HG03060 (cell line): ENCODE measurements around the gene PEX10.

Experiments
- ATAC-seq: cut with Tn5 transposase; IDR thresholded peaks from one replicate; pipeline ENCODE4 v1.9.1; 2021; ENCODE audit warnings: low read depth, moderate number of reproducible peaks; ENCODE audit not compliant: unreplicated experiment

The PEX10 gene

DNA sequence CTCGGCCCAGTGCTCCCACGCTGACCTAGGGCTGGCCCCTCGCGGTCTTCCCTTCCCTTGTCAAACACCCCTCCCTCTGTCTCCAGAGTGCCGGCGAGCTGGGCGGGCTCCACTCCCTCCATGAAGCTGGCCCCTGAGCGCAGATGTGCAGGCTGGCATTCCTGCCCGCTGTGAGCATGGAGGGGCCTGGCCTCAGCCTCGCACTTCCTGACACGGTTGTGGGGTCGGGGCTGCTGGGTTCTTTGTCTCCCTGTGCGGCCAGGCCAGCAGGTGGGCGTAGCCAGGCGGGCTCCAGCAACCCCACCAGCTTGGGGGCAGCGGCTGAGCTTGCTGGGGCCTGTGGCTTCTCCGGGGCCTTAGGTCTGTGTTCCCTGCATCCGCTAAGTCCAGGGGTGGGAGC is 14.2 kb upstream of the PEX10 start:
- ATAC-seq, result no peak

DNA sequence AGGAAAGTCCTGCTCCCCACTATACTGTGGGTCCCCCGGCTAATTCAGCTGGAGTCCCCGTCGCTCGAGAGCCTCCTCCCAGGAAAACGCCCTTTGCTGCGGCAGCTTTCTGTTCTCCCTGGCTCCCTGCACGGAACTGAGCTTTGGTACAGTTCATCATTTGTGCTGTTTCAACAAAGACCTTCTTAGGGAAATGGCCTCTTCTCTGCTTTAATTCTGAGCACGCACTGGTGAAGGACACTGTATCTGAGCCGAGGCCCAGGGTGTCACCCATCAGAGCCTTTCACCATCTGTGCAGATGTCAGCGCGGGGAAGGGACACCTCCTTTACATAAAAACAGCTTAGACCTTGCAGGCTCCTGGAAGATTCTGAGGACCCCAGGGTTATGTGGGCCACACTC is 13.5 kb upstream of the PEX10 start:
- no peak for ATAC-seq

DNA sequence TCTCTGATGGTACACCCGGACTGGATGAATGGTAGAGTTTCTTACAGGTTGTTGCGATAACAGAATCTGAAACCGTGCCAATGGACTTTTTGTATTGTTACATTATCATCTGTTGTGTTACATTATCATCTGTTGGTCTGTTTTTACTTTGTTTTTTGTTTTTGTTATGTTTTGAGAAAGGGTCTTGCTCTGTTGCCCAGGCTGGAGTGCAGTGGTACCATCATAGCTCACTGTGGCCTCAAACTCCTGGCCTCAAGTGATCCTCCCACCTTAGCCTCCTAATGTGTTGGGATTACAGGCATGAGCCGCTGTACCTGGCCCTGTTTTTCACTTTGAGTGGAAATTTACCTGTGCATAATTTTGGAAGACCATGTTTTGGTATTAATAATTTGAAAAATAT is 10.2 kb upstream of the PEX10 start:
- ATAC-seq, result no peak

DNA sequence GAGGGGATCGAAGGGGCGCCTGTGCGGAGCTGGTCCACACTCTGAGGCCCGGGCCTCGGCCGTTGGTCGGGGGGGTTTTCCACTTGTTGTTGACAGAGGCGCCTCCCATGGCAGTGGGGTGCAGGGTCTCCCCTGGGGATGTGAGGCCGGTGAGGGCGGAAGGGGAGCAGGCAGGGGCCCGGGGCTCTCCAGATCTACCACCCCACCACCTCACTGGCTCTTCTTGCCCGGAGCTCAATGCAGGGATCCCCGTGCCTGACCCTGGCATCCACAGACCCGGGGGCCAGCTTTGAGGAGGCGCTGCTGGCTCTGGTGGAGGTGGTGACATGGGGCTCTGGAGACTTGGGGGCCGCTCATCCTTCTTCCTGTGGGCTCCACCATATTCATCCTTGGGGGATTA is 7.1 kb upstream of the PEX10 start:
- ATAC-seq, result no peak

- no peak for ATAC-seq
Measured at GRCh38 chr1:2418791-2419320, 6.5 kb upstream of the PEX10 start.

- no peak for ATAC-seq
Measured at GRCh38 chr1:2417833-2418225, 5.5 kb upstream of the PEX10 start.

- ATAC-seq, result no peak
Measured at GRCh38 chr1:2417083-2417832, 4.9 kb upstream of the PEX10 start.

GRCh38 chr1:2416403-2416802 is 4.0 kb upstream of the PEX10 start:
- no peak for ATAC-seq

DNA sequence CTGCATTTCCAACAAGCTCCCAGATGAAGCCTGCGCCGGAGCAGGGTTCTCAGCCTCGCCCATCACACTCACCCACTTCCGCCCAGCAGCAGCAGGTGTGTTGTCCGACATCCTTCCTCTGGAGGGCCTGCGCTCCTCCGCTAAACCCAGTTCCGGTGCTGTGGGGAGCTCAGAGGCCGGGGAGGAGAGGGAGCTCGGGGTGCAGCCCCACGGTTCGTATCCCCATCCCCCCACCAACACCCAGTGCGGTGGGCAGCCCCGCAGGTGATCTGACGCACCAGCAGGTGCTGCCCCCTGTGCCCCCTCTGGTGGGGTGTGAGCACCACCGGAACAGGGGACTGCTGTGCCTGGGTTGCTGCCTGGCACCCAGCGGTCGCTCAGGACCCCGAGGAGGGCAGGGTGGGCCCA is 3.4 kb upstream of the PEX10 start:
- no peak for ATAC-seq

GRCh38 chr1:2415337-2415736 is 3.0 kb upstream of the PEX10 start:
- ATAC-seq, result no peak

DNA sequence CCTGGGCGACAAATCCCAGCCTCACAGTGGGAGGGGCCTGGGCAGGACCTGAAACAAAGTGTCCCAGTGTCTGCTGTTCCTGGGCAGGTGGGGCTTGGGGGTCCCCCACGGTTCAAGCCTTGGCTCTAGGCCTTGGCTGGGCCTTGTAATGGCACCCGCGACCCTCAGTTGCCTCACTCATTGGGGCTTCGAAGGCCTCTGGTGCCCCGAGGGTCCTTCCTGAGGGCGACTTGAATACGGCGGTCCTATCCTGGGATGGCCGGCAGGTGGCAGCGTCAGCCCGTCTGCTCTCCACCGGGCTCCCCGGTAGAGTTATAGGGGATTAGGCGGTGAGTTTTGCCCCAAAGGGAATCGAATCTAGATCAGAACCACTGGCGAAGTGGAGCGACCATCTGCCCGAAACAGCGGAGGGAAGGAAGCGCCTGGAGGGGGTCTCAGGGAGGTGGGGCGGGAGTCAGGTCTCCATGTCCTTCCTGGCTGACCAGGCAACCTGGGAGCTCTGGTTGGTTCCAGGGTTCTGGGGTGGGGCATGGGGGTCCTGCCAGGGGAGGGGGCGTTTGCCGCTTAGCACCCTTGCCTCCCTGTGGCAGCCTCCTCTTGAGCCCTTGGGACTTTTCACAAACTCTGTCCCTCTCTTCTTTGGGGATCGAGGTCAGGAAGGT is 2.1 kb upstream of the PEX10 start:
- ATAC-seq, result no peak

- no peak for ATAC-seq
Measured at GRCh38 chr1:2413495-2414296, 1.3 kb upstream of the PEX10 start.

- peak; percentile 8 for ATAC-seq
Measured at GRCh38 chr1:2412773-2413494, 570 bp upstream of the PEX10 start.

GRCh38 chr1:2411801-2412394 is 466 bp downstream of the PEX10 start:
- ATAC-seq, result peak; percentile 13

GRCh38 chr1:2409745-2410144 is 2.6 kb downstream of the PEX10 start:
- ATAC-seq, result no peak

GRCh38 chr1:2408859-2409276 is 3.5 kb downstream of the PEX10 start:
- no peak for ATAC-seq

DNA sequence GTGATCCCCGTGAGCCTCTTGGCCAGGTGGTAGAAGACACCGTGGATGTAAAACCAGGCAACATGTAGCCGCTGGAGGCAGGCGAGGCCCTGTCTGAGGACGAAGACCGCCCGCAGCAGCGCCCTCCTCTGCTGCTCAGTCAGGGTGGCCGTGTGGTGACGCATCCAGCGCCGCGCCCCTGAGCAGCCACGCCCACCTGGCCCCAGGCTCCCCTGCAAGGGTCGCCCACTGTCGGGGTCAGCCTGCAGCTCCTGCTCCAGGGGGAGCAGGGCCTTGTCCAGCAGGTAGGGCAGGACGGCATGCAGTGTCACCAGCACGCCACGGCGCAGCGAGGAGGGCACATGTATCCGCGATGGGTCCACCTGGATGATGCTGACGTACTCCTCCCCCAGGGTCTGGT is 3.9 kb downstream of the PEX10 start:
- no peak for ATAC-seq

DNA sequence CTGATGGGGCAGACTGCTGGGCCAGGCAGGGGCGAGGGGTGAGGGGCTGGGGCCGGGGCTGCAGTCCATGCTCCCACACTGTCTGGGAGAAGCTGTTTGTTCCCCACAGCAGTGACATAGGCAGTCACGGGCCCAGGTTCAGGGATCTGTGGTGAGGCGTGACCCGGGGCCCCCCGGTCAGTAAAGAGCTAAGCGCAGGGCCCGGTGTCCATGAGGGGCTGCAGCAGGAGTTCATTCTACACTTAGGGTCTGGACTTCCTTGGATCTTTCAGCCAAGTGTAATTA is 4.4 kb downstream of the PEX10 start:
- ATAC-seq, result no peak

DNA sequence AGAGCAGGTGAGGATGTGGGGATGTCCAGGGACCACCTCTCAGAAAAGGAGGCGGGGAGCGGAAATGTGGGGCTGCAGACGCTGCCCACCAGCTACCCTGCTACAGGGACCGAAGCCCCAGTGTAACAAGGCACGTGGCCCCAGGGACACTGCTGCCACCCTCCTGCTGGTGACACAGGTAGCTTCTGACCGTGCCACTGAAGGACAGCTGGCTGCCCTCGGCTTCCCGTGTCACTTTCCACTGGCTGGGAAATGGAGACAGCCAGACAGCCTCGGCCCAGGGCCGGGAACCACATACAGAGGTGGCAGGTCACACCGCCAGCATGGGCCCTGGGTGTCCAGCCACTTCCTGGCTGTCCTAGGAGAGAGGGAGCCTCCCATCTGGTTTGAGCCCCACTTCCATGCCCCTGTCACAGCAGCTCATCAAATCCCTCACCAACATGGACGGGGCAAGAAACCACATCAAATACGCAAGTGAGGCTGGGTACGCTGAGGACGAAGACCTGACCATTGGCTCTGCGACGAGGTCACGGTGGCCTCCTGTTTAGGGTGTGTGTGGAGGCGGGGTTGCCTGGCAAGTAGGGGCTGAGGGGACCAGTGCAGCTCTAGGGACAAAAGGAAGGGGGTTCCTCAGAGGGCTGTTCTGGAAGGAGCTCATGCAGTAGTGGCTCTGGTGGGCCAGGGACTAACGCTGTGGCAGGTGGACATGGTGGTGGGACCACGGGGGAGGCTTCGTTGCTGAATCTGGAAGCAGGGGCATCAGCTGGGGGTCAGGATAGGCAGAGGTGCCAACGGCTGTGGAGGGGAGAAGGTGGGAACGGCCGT is 5.0 kb downstream of the PEX10 start:
- ATAC-seq, result no peak
